GM12891 (cell line): ENCODE data around the gene USP32.
A peak's percentile ranks its signal among the peaks of the same experiment; 100 is the strongest.
"Not testable (repeated sequence)": the region's sequence is repeated elsewhere in the genome, so short reads cannot be mapped to it uniquely, and the experiment has no call there.

Source experiments
- DNase-seq: peaks from one replicate; pipeline ENCODE4 v3.0.0; 2011; ENCODE audit warnings: low spot score; ENCODE audit not compliant: insufficient read length
- FAIRE-seq: peaks from 2 replicates; lab custom pipeline; 2011; peaks lifted over from hg19 to GRCh38; lab: Jason Lieb, UNC
- PAX5 ChIP-seq: IDR thresholded peaks from 2 replicates; pipeline ENCODE4 v1.6.1; 2011; ENCODE audit warnings: low read length, moderate library complexity, mild to moderate bottlenecking; ENCODE audit not compliant: insufficient read depth, severe bottlenecking
- POLR2A ChIP-seq: IDR thresholded peaks from 2 replicates; pipeline ENCODE4 v1.6.1; 2011; ENCODE audit warnings: low read depth, low read length, control low read depth
- POLR2AphosphoS5 ChIP-seq: IDR thresholded peaks from 2 replicates; pipeline ENCODE4 v1.6.1; 2011; ENCODE audit warnings: low read depth, low read length, control low read depth
- POU2F2 ChIP-seq: IDR thresholded peaks from 2 replicates; pipeline ENCODE4 v1.6.1; 2011; ENCODE audit warnings: low read depth, mild to moderate bottlenecking, control low read depth, low read length, moderate library complexity
- SPI1 ChIP-seq: IDR thresholded peaks from 2 replicates; pipeline ENCODE4 v1.6.1; 2011; ENCODE audit warnings: low read depth, low read length, control low read depth
- TAF1 ChIP-seq: IDR thresholded peaks from 2 replicates; pipeline ENCODE4 v1.6.1; 2011; ENCODE audit warnings: low read depth, low read length, control low read depth

The USP32 gene

DNA sequence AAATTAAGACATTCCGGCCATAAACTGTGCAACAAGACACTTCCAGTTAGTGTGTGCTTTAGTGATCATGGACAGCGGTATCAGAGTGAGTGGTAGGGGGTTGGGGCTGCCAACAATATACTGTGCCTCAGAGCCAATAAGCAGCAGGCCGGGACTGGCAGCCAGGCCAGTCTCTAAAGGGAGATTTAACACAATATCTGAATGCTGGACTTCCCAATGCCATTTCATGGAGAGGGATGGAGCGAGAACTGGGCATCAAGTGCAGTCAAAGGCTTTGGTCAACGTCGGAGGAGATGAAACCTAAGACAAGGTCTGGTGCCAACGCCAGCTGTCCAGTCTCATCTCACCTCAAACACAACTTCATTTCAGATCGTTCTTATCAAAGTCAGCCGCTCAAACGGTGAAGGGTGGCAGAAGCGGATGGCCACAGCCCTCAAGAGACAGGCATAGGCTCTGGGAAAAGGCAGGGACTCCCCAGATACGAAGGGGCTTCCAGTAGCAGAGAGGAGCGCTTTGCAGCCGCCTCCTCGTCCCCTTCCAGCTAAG is 935 bp downstream of the USP32 start:
- FAIRE-seq: peak; percentile 35
- no peak for TF ChIP-seq SPI1
- TF ChIP-seq POU2F2: no peak
- TF ChIP-seq TAF1: no peak
- DNase-seq: no peak

- no peak for FAIRE-seq
- no peak for TF ChIP-seq TAF1
- no peak for TF ChIP-seq SPI1
- no peak for TF ChIP-seq POLR2AphosphoS5
- no peak for TF ChIP-seq PAX5
- TF ChIP-seq POLR2A: no peak
- TF ChIP-seq POU2F2: no peak
- DNase-seq: no peak
Observed at GRCh38 chr17:60390186-60390585, 1.7 kb downstream of the USP32 start.

DNA sequence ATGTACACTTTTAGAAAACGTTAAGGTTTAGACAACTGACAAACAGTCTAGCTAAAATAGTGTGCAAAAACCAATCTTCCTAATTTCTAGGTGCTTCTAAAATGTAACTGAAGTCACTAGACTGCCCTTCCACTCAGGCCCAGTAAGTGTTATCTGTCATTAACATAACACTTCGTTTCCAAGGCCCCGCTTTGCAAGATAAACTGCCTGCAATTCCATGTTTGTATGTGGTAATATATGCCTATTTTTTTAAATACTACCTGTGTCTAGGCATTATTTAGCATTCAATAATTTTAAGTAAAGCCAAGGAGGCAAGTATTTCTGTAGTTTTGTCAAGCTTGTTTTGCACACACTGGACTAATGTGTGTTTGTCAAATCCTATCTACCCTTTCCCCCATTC is 3.2 kb downstream of the USP32 start:
- FAIRE-seq (no peak), DNase-seq (no peak)
- TF ChIP-seq POU2F2 (no peak), PAX5 (no peak), POLR2AphosphoS5 (no peak), TAF1 (no peak), POLR2A (no peak), SPI1 (no peak)

- DNase-seq (no peak), FAIRE-seq (no peak)
- TF ChIP-seq POU2F2 (no peak), PAX5 (no peak), POLR2A (no peak), SPI1 (no peak), POLR2AphosphoS5 (no peak), TAF1 (no peak)
Observed at GRCh38 chr17:60387666-60388065, 4.3 kb downstream of the USP32 start.

GRCh38 chr17:60386147-60387058 is 5.5 kb downstream of the USP32 start:
- DNase-seq: no peak
- no peak for TF ChIP-seq POLR2A
- TF ChIP-seq PAX5: no peak
- no peak for FAIRE-seq

DNA sequence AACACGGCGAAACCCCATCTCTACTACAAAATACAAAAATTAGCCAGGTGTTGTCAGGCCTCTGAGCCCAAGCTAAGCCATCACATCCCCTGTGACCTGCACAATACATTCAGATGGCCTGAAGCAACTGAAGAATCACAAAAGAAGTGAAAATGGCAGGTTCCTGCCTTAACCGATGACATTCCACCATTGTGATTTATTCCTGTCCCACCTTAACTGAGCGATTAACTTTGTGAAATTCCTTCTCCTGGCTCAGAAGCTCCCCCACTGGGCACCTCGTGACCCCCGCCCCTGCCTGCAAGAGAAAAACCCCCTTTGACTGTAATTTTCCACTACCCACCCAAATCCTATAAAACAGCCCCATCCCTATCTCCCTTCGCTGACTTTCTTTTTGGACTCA is 7.0 kb downstream of the USP32 start:
- DNase-seq, FAIRE-seq: not testable (repeated sequence)

- DNase-seq: no peak
- no peak for TF ChIP-seq POLR2A
- no peak for TF ChIP-seq PAX5
- no peak for TF ChIP-seq POU2F2
- no peak for TF ChIP-seq SPI1
- TF ChIP-seq POLR2AphosphoS5: no peak
- no peak for TF ChIP-seq TAF1
- FAIRE-seq: no peak
Observed at GRCh38 chr17:60383379-60383778, 8.6 kb downstream of the USP32 start.

GRCh38 chr17:60381958-60382357 is 10.0 kb downstream of the USP32 start:
- no peak for TF ChIP-seq SPI1
- FAIRE-seq (no peak), DNase-seq (no peak)

GRCh38 chr17:60379461-60379860 is 12.5 kb downstream of the USP32 start:
- not testable (repeated sequence) for DNase-seq, FAIRE-seq

DNA sequence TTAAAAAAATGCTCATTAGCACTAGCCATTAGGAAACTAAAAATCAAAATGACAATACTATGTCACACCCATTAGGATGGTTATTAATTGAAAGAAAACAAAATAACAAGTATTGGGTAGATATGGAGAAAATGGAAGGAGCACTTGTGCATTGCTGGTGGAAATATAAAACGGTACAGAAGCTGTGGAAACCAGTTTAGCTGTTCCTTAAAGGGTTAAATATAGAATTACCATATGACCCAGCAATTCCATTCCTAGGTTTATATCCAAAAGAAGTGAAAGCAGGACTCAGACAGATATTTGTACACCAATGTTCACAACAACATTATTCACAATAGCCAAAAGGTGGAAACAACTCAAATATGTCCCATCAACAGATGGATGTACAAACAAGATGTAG is 13.7 kb downstream of the USP32 start:
- not testable (repeated sequence) for DNase-seq

DNA sequence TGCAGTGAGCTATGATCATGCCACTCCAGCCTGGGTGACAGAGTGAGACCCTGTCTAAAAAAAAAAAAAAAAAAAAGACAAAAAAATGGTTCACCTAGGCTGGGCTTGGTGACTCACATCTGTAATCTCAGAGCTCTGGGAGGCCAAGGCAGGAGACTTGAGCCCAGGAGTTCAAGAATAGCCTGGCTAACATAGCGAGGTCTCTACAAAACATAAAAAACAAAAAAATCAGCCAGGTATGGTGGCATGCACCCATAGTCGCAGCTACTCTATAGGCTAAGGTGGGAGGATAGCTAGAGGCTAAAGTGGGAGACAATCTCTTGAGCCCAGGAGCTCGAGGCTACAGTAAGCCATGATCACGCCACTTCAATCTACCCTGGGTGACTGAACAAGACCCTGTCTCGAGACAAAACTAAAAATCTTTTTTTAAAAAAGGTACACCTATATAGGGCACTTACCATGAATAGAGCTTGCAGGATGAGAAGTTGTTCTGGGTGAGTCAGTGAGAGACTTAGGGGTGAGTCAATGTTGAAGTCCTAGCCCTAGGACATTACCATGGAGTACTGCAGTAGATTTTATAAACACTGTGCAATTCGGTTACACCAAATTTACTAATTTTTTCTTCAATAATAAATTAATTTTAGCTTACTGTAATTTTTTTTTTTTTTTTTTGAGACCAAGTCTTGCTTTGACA is 19.0 kb downstream of the USP32 start:
- TF ChIP-seq POU2F2 (no peak), SPI1 (no peak), POLR2AphosphoS5 (no peak), TAF1 (no peak), POLR2A (no peak), PAX5 (no peak)
- no peak for FAIRE-seq
- no peak for DNase-seq

More for the DNA sequence above, 13.7 kb downstream of the USP32 start:
- FAIRE-seq: not testable (repeated sequence)
